Hair follicle dermal papilla cell (primary cell): Measurements from ENCODE around the gene AKAIN1. TPM values are rescaled to one million over a fixed set of nuclear protein-coding genes. Genes with fewer than 3 reads are reported as not detected.

Experiments
- total RNA-seq: library from RNA; depleted of rRNA; stranded (reverse); fragments of >200 nt; gene quantifications from 2 replicates; pipeline ENCODE4 v1.2.3, GENCODE V29; 2012

AKAIN1 gene, protein sequence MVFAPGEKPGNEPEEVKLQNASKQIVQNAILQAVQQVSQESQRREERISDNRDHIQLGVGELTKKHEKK
- not detected in 2 replicates for total RNA-seq

DNA sequence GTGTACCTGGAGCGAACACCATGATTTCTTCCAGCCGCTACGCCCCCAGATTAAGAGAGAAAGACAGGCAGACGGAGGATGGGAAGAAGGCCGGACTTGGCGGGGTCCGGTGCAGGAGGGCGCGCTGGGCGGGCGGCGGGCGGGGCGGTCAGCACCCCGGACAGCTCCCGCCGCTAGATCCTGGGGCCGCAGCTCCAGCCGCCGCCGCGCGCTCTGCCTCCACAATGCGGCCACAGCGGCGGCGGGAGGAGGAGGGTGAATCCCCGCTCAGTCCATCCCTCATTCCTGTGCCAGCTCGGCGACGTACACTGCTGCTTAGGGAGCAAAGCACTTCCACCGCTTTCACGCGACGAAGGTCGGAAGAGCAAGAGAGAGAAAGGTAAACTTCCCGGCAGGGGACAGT is at the start of gene AKAIN1:
Gene AKAIN1, minus strand, starts transcription at position 226 of the 403 bp plus-strand sequence. Its CDS starts 204 bp downstream, at position 22.

Other genes starting within 250 kb of the AKAIN1 start
- gene ZBTB14, start 98.5 kb upstream of the AKAIN1 start, total RNA-seq = 14.2 and 14.6 TPM in 2 replicates